GM19043 (cell line): ENCODE data around the gene ADO.
A peak's percentile ranks its signal among the peaks of the same experiment; 100 is the strongest.
"Not testable (repeated sequence)": the region's sequence is repeated elsewhere in the genome, so short reads cannot be mapped to it uniquely, and the experiment has no call there.

Experiments
- ATAC-seq: cut with Tn5 transposase; IDR thresholded peaks from one replicate; pipeline ENCODE4 v1.9.1; 2021; ENCODE audit warnings: low read depth; ENCODE audit not compliant: unreplicated experiment

Gene ADO

GRCh38 chr10:62804356-62805230, at the start of gene ADO:
Gene ADO (plus strand): TSS chr10:62804720. CDS start chr10:62805060, 340 bp downstream.
- ATAC-seq, result peak; percentile 82

GRCh38 chr10:62754963-62755362, 49.6 kb upstream of the ADO start:
- ATAC-seq, result no peak

GRCh38 chr10:62755662-62756653, 48.6 kb upstream of the ADO start:
- ATAC-seq, result no peak

- ATAC-seq, result no peak
These were observed 44.8 kb upstream of the ADO start for GRCh38 chr10:62759599-62760175.

GRCh38 chr10:62760401-62760800, 44.1 kb upstream of the ADO start:
- no peak for ATAC-seq

GRCh38 chr10:62761115-62761514, 43.4 kb upstream of the ADO start:
- no peak for ATAC-seq

- ATAC-seq, result no peak
These were observed 41.4 kb upstream of the ADO start for GRCh38 chr10:62763155-62763554.

GRCh38 chr10:62764011-62764410, 40.5 kb upstream of the ADO start:
- ATAC-seq, result no peak

- no peak for ATAC-seq
These were observed 38.8 kb upstream of the ADO start for GRCh38 chr10:62765726-62766125.

GRCh38 chr10:62766386-62766785, 38.1 kb upstream of the ADO start:
- no peak for ATAC-seq

- ATAC-seq, result peak; percentile 66
These were observed 34.8 kb upstream of the ADO start for GRCh38 chr10:62769574-62770242.

GRCh38 chr10:62772186-62772974, 32.1 kb upstream of the ADO start:
- ATAC-seq, result no peak

- ATAC-seq, result no peak
These were observed 26.4 kb upstream of the ADO start for GRCh38 chr10:62778125-62778524.

GRCh38 chr10:62779487-62780248, 24.9 kb upstream of the ADO start:
- peak; percentile 98 for ATAC-seq

- not testable (repeated sequence) for ATAC-seq
These were observed 20.0 kb upstream of the ADO start for GRCh38 chr10:62784537-62784936.

- not testable (repeated sequence) for ATAC-seq
These were observed 16.2 kb upstream of the ADO start for GRCh38 chr10:62788285-62788684.

- no peak for ATAC-seq
These were observed 15.6 kb upstream of the ADO start for GRCh38 chr10:62788861-62789467.

- ATAC-seq, result no peak
These were observed 14.4 kb upstream of the ADO start for GRCh38 chr10:62790019-62790555.
